GM06990 (cell line): Measurements from ENCODE around the gene SCUBE1.

ENCODE experiments used
- DNase-seq: peaks from one replicate; pipeline ENCODE4 v3.0.0-alpha.2; 2011; ENCODE audit not compliant: insufficient read length; ENCODE audit errors: extremely low read depth
- H3K27me3 ChIP-seq: replicated peaks from 2 replicates; pipeline ENCODE4 v1.6.0; 2011; ENCODE audit warnings: low read length; ENCODE audit not compliant: control insufficient read depth, insufficient read depth
- H3K36me3 ChIP-seq: 2 replicates; pipeline ENCODE4 v1.5.1; 2011; ENCODE audit warnings: low read length; ENCODE audit not compliant: control insufficient read depth, insufficient read depth
- H3K4me3 ChIP-seq: replicated peaks from 2 replicates; pipeline ENCODE4 v1.5.1; 2011; ENCODE audit warnings: low read depth, mild to moderate bottlenecking, control low read depth, low read length
- CTCF ChIP-seq: IDR thresholded peaks from 2 replicates; pipeline ENCODE4 v1.5.1; 2011; ENCODE audit warnings: low read length, control low read depth, mild to moderate bottlenecking, inconsistent platforms; ENCODE audit not compliant: insufficient read depth, poor library complexity, severe bottlenecking

The SCUBE1 gene

GRCh38 chr22:43226377-43227238, 116.6 kb downstream of the SCUBE1 start:
- no peaks in the 10 kb centered on the region for H3K36me3 ChIP-seq
- TF ChIP-seq CTCF, result no peak
- no peak for DNase-seq
- no peak overlapping the region for H3K4me3 ChIP-seq
- no peaks in the 10 kb centered on the region; the same call in 1 of the 2 replicates for H3K27me3 ChIP-seq

- H3K36me3 ChIP-seq, result no peaks in the 10 kb centered on the region
- peaks cover 2% of the 10 kb centered on the region; the same call in 1 of the 2 replicates for H3K27me3 ChIP-seq
- DNase-seq, result no peak
- no peak for TF ChIP-seq CTCF
- no peak overlapping the region for H3K4me3 ChIP-seq
These were observed 117.6 kb downstream of the SCUBE1 start for GRCh38 chr22:43225609-43226008.

GRCh38 chr22:43222987-43223386, 120.2 kb downstream of the SCUBE1 start:
- TF ChIP-seq CTCF, result no peak
- DNase-seq, result no peak

GRCh38 chr22:43222262-43222661, 120.9 kb downstream of the SCUBE1 start:
- no peak for TF ChIP-seq CTCF
- Histone ChIP-seq H3K27me3 (peaks cover 3% of the 10 kb centered on the region; the same call in 1 of the 2 replicates), H3K36me3 (no peaks in the 10 kb centered on the region), H3K4me3 (no peak overlapping the region)
- no peak for DNase-seq

More at GRCh38 chr22:43222987-43223386, 120.2 kb downstream of the SCUBE1 start:
- Histone ChIP-seq H3K27me3 (peaks cover 3% of the 10 kb centered on the region; the same call in 1 of the 2 replicates), H3K36me3 (no peaks in the 10 kb centered on the region), H3K4me3 (no peak overlapping the region)

GRCh38 chr22:43220625-43221380, 122.4 kb downstream of the SCUBE1 start:
- TF ChIP-seq CTCF, result no peak
- H3K36me3 ChIP-seq, result no peaks in the 10 kb centered on the region
- H3K4me3 ChIP-seq, result no peak overlapping the region
- peaks cover 3% of the 10 kb centered on the region; the same call in 1 of the 2 replicates for H3K27me3 ChIP-seq
- no peak for DNase-seq
